Measurements from ENCODE around the gene VPS13D.

VPS13D gene

GRCh38 chr1:12300706-12301105 lies 70.9 kb downstream of the VPS13D start:
- no peak overlapping the region for H3K4me3 ChIP-seq (ENCODE audit: low read length)
- TF ChIP-seq, protein P1, sequence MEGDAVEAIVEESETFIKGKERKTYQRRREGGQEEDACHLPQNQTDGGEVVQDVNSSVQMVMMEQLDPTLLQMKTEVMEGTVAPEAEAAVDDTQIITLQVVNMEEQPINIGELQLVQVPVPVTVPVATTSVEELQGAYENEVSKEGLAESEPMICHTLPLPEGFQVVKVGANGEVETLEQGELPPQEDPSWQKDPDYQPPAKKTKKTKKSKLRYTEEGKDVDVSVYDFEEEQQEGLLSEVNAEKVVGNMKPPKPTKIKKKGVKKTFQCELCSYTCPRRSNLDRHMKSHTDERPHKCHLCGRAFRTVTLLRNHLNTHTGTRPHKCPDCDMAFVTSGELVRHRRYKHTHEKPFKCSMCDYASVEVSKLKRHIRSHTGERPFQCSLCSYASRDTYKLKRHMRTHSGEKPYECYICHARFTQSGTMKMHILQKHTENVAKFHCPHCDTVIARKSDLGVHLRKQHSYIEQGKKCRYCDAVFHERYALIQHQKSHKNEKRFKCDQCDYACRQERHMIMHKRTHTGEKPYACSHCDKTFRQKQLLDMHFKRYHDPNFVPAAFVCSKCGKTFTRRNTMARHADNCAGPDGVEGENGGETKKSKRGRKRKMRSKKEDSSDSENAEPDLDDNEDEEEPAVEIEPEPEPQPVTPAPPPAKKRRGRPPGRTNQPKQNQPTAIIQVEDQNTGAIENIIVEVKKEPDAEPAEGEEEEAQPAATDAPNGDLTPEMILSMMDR (IDR thresholded peaks at IDR 0.05; ENCODE audit: insufficient read depth, low read depth, low read length, missing control alignments): no peak
- no peak for DNase-seq (ENCODE audit: low read depth)

GRCh38 chr1:12301518-12302237 lies 71.8 kb downstream of the VPS13D start:
- no peak overlapping the region for H3K4me3 ChIP-seq (ENCODE audit: low read length)
- no peak for DNase-seq (ENCODE audit: low read depth)
- TF ChIP-seq, protein P1 (IDR thresholded peaks at IDR 0.05; ENCODE audit: insufficient read depth, low read depth, low read length, missing control alignments): no peak

- DNase-seq (ENCODE audit: low read depth): no peak
- no peak overlapping the region for H3K4me3 ChIP-seq (ENCODE audit: low read length)
- TF ChIP-seq, protein P1 (IDR thresholded peaks at IDR 0.05; ENCODE audit: insufficient read depth, low read depth, low read length, missing control alignments): no peak
These were observed 73.1 kb downstream of the VPS13D start for GRCh38 chr1:12302798-12303447.

- no peak overlapping the region for H3K4me3 ChIP-seq (ENCODE audit: low read length)
- TF ChIP-seq, protein P1 (IDR thresholded peaks at IDR 0.05; ENCODE audit: insufficient read depth, low read depth, low read length, missing control alignments): no peak
- DNase-seq (ENCODE audit: low read depth): no peak
These were observed 75.5 kb downstream of the VPS13D start for GRCh38 chr1:12305377-12305776.

DNA sequence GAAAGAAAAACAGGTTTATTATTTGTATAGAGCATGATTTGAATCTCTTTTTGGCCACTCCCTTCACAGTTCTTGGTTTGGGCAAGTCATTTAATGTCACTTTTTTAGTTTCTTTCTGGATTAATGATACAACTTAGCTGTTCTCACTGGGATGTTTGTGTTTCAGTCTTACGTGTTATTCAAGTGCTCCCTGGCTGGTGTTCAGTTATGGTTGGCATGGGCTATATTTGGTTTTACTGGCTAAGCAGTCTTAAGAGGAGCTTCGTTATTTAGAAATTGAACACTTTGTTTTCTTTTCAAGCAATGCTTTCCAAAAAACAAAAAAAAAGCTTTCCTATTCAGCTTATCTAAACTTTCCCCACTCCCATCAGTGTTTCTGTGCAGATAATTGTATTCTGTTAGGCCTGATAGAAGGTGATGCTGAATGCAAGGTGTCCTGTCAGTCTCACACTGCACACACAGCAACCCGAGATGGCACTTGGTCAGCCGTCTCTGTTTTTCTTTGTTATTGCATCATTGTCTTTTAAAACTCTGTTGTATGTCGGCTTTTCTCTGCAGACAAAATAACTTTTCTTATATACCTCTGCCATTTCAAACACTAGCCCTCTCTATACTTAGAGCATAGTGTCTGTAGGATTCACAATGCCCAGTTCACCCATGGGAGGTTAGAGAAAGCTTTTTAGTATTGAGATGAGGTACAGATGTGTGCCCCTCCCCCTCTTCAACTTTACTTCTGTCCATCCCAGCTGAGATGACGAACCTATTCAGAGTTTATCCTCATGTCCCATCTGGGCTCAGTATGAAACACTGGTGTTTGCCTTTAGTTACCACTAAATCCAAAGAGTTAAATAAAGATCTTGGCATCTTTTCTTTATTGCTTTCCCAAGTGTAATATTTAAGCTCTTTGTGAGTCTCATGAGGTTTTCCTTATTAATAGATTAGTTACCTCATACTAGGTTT lies 80.2 kb downstream of the VPS13D start:
- H3K4me3 ChIP-seq (ENCODE audit: low read length): no peak overlapping the region
- TF ChIP-seq, protein P1 (IDR thresholded peaks at IDR 0.05; ENCODE audit: insufficient read depth, low read depth, low read length, missing control alignments): no peak
- DNase-seq (ENCODE audit: low read depth): no peak

GRCh38 chr1:12314333-12314903 lies 84.6 kb downstream of the VPS13D start:
- no peak for DNase-seq (ENCODE audit: low read depth)
- TF ChIP-seq, protein P1 (IDR thresholded peaks at IDR 0.05; ENCODE audit: insufficient read depth, low read depth, low read length, missing control alignments): no peak
- no peak overlapping the region for H3K4me3 ChIP-seq (ENCODE audit: low read length)
